22Rv1 (cell line): ENCODE data around the gene SAFB2.

Experiments used
- CTCF ChIP-seq: fragments of 450-650 bp; IDR thresholded peaks from 2 replicates; pipeline ENCODE4 v1.5.1; 2017; ENCODE audit warnings: mild to moderate bottlenecking
- ZFX ChIP-seq: fragments of 450-650 bp; IDR thresholded peaks from 2 replicates; pipeline ENCODE4 v1.6.1; 2017; ENCODE audit warnings: antibody characterized with exemption, borderline replicate concordance

- TF ChIP-seq CTCF = no peak
- no peak for TF ChIP-seq ZFX
Measured at GRCh38 chr19:5554828-5555227, 67.7 kb downstream of the SAFB2 start.
